HepG2 (cell line): ENCODE measurements around the gene C2orf42. TPM values are rescaled to one million over a fixed set of nuclear protein-coding genes. Genes with fewer than 3 reads are reported as not detected.

Experiments used
- ARNT ChIP-seq: fragments of 450-650 bp; IDR thresholded peaks from 2 replicates; pipeline ENCODE4 v1.6.1; 2017
- CBX1 ChIP-seq: IDR thresholded peaks from one replicate; pipeline ENCODE4 v1.6.1; 2016; ENCODE audit warnings: antibody characterized with exemption, low read depth
- CENPX ChIP-seq: sonication (generic); formaldehyde crosslinking; IDR thresholded peaks from 2 replicates; pipeline ENCODE4 v1.9.0; 2021; ENCODE audit warnings: mild to moderate bottlenecking, missing genetic modification reagents, moderate library complexity
- CHD2 ChIP-seq: IDR thresholded peaks from 2 replicates; pipeline ENCODE4 v1.6.1; 2011; ENCODE audit warnings: low read depth, low read length, improper control_type of control experiment
- CREB3 ChIP-seq: sonication (generic); formaldehyde crosslinking; IDR thresholded peaks from 2 replicates; pipeline ENCODE4 v1.5.0; 2020; ENCODE audit warnings: missing genetic modification reagents
- FIP1L1 ChIP-seq: fragments of 200-400 bp; formaldehyde crosslinking; IDR thresholded peaks from 2 replicates; pipeline ENCODE4 v1.6.1; 2018; ENCODE audit warnings: low read depth, mild to moderate bottlenecking, low read length, moderate library complexity, borderline replicate concordance; ENCODE audit not compliant: insufficient read depth
- HHEX ChIP-seq: IDR thresholded peaks from 2 replicates; pipeline ENCODE4 v1.6.1; 2016; ENCODE audit warnings: control low read depth
- IKZF1 ChIP-seq: fragments of 450-650 bp; IDR thresholded peaks from 2 replicates; pipeline ENCODE4 v1.7.1; 2016
- KAT8 ChIP-seq: IDR thresholded peaks from 2 replicates; pipeline ENCODE4 v1.6.1; 2016; ENCODE audit warnings: missing genetic modification reagents, missing compliant biosample characterization
- KLF16 ChIP-seq, 2 experiments: sonication (generic) in 1 of 2; formaldehyde crosslinking in 1 of 2; IDR thresholded peaks; 2 replicates each; pipeline versions ENCODE4 v1.6.1 to v1.8.0; 2016 to 2023; ENCODE audit warnings: missing genetic modification reagents in 2 of 2, missing compliant biosample characterization in 1 of 2
- MEF2D ChIP-seq: sonication (generic); formaldehyde crosslinking; IDR thresholded peaks from 2 replicates; pipeline ENCODE4 v1.5.1; 2020; ENCODE audit warnings: mild to moderate bottlenecking, missing genetic modification reagents
- MYC ChIP-seq: sonication (generic); formaldehyde crosslinking; IDR thresholded peaks from 2 replicates; pipeline ENCODE4 v1.9.0; 2021; ENCODE audit warnings: missing genetic modification reagents, borderline replicate concordance
- MYNN ChIP-seq: sonication (generic); formaldehyde crosslinking; IDR thresholded peaks from 2 replicates; pipeline ENCODE4 v1.4.0; 2020; ENCODE audit warnings: mild to moderate bottlenecking, low read depth, missing genetic modification reagents
- NPAS2 ChIP-seq: sonication (generic); formaldehyde crosslinking; IDR thresholded peaks from 2 replicates; pipeline ENCODE4 v1.8.0; 2022; ENCODE audit warnings: mild to moderate bottlenecking, missing genetic modification reagents, borderline replicate concordance
- RFX3 ChIP-seq: IDR thresholded peaks from 2 replicates; pipeline ENCODE4 v1.6.1; 2016; ENCODE audit warnings: missing biosample characterization, missing genetic modification reagents
- SMAD3 ChIP-seq: sonication (generic); formaldehyde crosslinking; IDR thresholded peaks from 2 replicates; pipeline ENCODE4 v1.4.0; 2020; ENCODE audit warnings: missing genetic modification reagents
- SRY ChIP-seq: sonication (generic); formaldehyde crosslinking; IDR thresholded peaks from 2 replicates; pipeline ENCODE4 v1.8.0; 2022; ENCODE audit warnings: mild to moderate bottlenecking, missing genetic modification reagents
- TBX2 ChIP-seq: sonication (generic); formaldehyde crosslinking; IDR thresholded peaks from 2 replicates; pipeline ENCODE4 v1.5.0; 2020; ENCODE audit warnings: missing genetic modification reagents, mild to moderate bottlenecking, borderline replicate concordance
- TOE1 ChIP-seq: sonication (generic); formaldehyde crosslinking; IDR thresholded peaks from 2 replicates; pipeline ENCODE4 v1.4.0; 2020; ENCODE audit warnings: mild to moderate bottlenecking, missing genetic modification reagents
- ZBTB20 ChIP-seq: sonication (generic); formaldehyde crosslinking; IDR thresholded peaks from 2 replicates; pipeline ENCODE4 v1.8.1; 2023; ENCODE audit warnings: missing genetic modification reagents, low read depth, mild to moderate bottlenecking, borderline replicate concordance
- ZFP41 ChIP-seq: sonication (generic); formaldehyde crosslinking; IDR thresholded peaks from 2 replicates; pipeline ENCODE4 v1.4.0; 2020; ENCODE audit warnings: mild to moderate bottlenecking, missing genetic modification reagents, borderline replicate concordance
- ZNF350 ChIP-seq: sonication (generic); formaldehyde crosslinking; IDR thresholded peaks from 2 replicates; pipeline ENCODE4 v1.4.0; 2020; ENCODE audit warnings: mild to moderate bottlenecking, low read depth, missing genetic modification reagents, borderline replicate concordance
- ZNF383 ChIP-seq: sonication (generic); formaldehyde crosslinking; IDR thresholded peaks from 2 replicates; pipeline ENCODE4 v1.4.0; 2020; ENCODE audit warnings: missing genetic modification reagents, mild to moderate bottlenecking, borderline replicate concordance
- ZNF510 ChIP-seq: sonication (generic); formaldehyde crosslinking; IDR thresholded peaks from 2 replicates; pipeline ENCODE4 v1.4.0; 2020; ENCODE audit warnings: low read depth, mild to moderate bottlenecking, missing genetic modification reagents
- ZNF577 ChIP-seq: sonication (generic); formaldehyde crosslinking; IDR thresholded peaks from 2 replicates; pipeline ENCODE4 v1.4.0; 2020; ENCODE audit warnings: mild to moderate bottlenecking, low read depth, missing genetic modification reagents, borderline replicate concordance
- ZNF619 ChIP-seq: sonication (generic); formaldehyde crosslinking; IDR thresholded peaks from 2 replicates; pipeline ENCODE4 v1.4.0; 2020; ENCODE audit warnings: mild to moderate bottlenecking, missing genetic modification reagents
- ZNF724P ChIP-seq: sonication (generic); formaldehyde crosslinking; IDR thresholded peaks from 2 replicates; pipeline ENCODE4 v1.8.0; 2022; ENCODE audit warnings: missing genetic modification reagents, borderline replicate concordance
- ZNF746 ChIP-seq: sonication (generic); formaldehyde crosslinking; IDR thresholded peaks from 2 replicates; pipeline ENCODE4 v1.8.0; 2022; ENCODE audit warnings: mild to moderate bottlenecking, missing genetic modification reagents
- ZNF816 ChIP-seq: sonication (generic); formaldehyde crosslinking; IDR thresholded peaks from 2 replicates; pipeline ENCODE4 v1.8.0; 2022; ENCODE audit warnings: missing genetic modification reagents, mild to moderate bottlenecking, borderline replicate concordance
- polyA plus RNA-seq, 8 experiments: library from polyadenylated mRNA; depleted of rRNA in 3 of 8; stranded (reverse) in 7 of 8; unstranded in 1 of 8; fragments of >200 nt; fragmentation: Illumina TruSeq in 4 of 8; extraction: Trizol in 4 of 8; gene quantifications; 2 replicates each; pipeline versions ENCODE4 v1.2.1 to v1.2.3, GENCODE V29; 2011 to 2016; ENCODE audit warnings: low read depth in 4 of 8, missing spikeins in 1 of 8, mixed read lengths in 1 of 8; ENCODE audit not compliant: insufficient read depth in 1 of 8
- total RNA-seq, 5 experiments: library from RNA; depleted of rRNA; stranded (reverse); fragments of >200 nt; fragmentation: Illumina TruSeq; extraction: Trizol; gene quantifications; 2 replicates each; pipeline ENCODE4 v1.2.3, GENCODE V29; 2016; ENCODE audit warnings: low read depth in 1 of 5
- TF ChIP-seq, protein P1 (sequence below): sonication (generic); formaldehyde crosslinking; IDR thresholded peaks from 2 replicates; pipeline ENCODE4 v1.4.0; 2020; ENCODE audit warnings: mild to moderate bottlenecking, low read depth, missing genetic modification reagents

Gene C2orf42
- total and polyA plus RNA-seq, 2 of the 13 experiments (the other 11 are each of a cell fraction or from before 2014, with no cell fraction given), result 9.3 to 9.9 TPM

DNA sequence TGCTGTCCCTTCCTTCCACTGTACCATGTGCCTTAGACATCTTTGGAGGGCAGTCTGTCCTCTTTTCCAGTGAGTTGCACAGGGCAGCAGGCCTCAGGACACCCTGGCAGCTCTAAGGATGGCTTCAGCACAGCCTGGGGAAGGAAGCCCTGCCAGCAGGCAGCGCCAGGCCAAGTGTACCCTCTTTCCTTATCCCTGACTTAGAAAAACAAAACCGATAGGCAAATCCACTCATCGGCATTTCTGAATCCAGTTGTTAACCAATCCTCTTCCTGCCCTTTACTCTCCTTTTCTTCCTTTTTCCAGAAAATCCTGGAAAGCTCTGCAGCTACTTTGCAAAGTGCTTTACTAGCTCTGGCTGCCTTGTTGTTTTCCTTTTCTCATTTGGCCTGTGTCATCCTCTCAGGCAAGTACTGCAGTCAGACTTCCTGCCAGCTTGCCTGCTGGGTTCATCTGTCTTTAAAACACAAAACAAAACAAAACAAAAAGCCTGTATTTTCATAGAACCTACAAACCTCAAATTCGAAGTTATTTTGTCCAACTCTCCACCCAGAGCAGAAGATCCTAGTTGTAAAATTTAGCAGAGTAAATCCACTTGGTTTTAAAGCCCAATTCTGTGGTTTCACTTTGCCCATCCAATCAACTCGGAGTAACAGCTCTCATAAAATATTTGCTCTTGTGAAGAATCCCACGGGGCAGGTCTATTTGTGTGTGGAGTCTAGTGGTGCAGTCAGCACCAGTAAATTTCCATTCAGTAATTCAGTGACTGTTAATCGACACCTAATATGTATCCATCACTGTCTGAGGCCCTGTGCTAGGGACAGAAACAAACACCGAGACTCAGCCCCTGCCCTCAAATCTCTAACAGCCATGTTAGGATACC is 58.3 kb downstream of the C2orf42 start (continued):
- no peak for TF ChIP-seq NPAS2
- TF ChIP-seq MYC (CRISPR knock-in tag), result no peak; the same call in 1 of the 2 replicates
- TF ChIP-seq CENPX, result no peak
- TF ChIP-seq SMAD3 (CRISPR knock-in tag), result no peak
- no peak for TF ChIP-seq ZNF577
- TF ChIP-seq CREB3 (CRISPR knock-in tag), result no peak
- 0 out of 2 replicates have a peak, but pooled peaks have one; percentile 6 for TF ChIP-seq ZNF816
- TF ChIP-seq ZNF350 (CRISPR knock-in tag), result no peak
- 0 out of 4 replicates have a peak, but pooled peaks of 1 of the 2 experiments have one; percentile 38 for TF ChIP-seq KLF16 (CRISPR knock-in tag; IDR thresholded peaks at IDR 0.05)
- no peak for TF ChIP-seq MYNN
- TF ChIP-seq ARNT, result no peak
- no peak for TF ChIP-seq ZNF383 (CRISPR knock-in tag)
- no peak for TF ChIP-seq TOE1 (CRISPR knock-in tag)
- TF ChIP-seq HHEX (CRISPR knock-in tag), result no peak
- no peak for TF ChIP-seq MEF2D (CRISPR knock-in tag)
- 0 out of 2 replicates have a peak, but pooled peaks have one; percentile 20 for TF ChIP-seq ZBTB20 (CRISPR knock-in tag)
- TF ChIP-seq TBX2 (CRISPR knock-in tag), result peak; percentile 73
- no peak for TF ChIP-seq CBX1
- no peak for TF ChIP-seq ZNF619 (CRISPR knock-in tag)
- TF ChIP-seq ZNF510 (CRISPR knock-in tag), result no peak
- TF ChIP-seq, protein P1, sequence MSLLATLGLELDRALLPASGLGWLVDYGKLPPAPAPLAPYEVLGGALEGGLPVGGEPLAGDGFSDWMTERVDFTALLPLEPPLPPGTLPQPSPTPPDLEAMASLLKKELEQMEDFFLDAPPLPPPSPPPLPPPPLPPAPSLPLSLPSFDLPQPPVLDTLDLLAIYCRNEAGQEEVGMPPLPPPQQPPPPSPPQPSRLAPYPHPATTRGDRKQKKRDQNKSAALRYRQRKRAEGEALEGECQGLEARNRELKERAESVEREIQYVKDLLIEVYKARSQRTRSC (CRISPR knock-in tag), result no peak
- TF ChIP-seq KAT8 (CRISPR knock-in tag), result peak; percentile 77; the same call in 1 of the 2 replicates
- no peak for TF ChIP-seq ZFP41 (CRISPR knock-in tag)
- TF ChIP-seq FIP1L1, result no peak
- no peak for TF ChIP-seq IKZF1
- TF ChIP-seq ZNF724P, result no peak
- no peak for TF ChIP-seq RFX3 (CRISPR knock-in tag)
- TF ChIP-seq SRY (CRISPR knock-in tag), result no peak
- TF ChIP-seq ZNF746 (CRISPR knock-in tag), result no peak
- TF ChIP-seq CHD2, result no peak
